ENCODE results near the gene POLR3GL. TPM values are rescaled to one million over a fixed set of nuclear protein-coding genes. Genes with fewer than 3 reads are reported as not detected.

The POLR3GL gene
- total RNA-seq, 1 experiment from 2014 or later, result 21.0 TPM

DNA sequence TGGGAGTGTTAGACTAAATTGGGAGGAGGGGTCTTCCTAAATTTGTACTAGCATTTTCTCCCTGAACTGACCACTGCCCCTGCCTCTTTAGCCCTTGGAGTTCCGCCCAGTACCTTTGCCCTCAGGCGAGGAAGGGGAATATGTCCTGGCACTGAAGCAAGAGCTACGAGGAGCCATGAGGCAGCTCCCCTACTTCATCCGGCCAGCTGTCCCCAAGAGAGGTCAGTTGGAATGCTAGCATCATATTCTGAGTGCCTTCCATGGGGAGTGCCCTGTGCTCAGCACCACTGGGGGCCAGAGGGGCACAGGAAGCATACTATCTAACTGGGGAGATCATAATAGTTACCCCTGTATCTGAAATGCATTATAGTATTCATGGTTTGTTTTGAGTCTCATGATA lies 10.7 kb downstream of the POLR3GL start:
- DNase-seq (ENCODE audit: low spot score), result no peak

- no peak for DNase-seq (ENCODE audit: low spot score)
Observed at GRCh38 chr1:145977016-145977415, 12.5 kb downstream of the POLR3GL start.

GRCh38 chr1:145977486-145978470 lies 13.3 kb downstream of the POLR3GL start:
- DNase-seq (ENCODE audit: low spot score), result peak; percentile 86

- DNase-seq (ENCODE audit: low spot score), result no peak
Observed at GRCh38 chr1:145978471-145978853, 14.0 kb downstream of the POLR3GL start.

DNA sequence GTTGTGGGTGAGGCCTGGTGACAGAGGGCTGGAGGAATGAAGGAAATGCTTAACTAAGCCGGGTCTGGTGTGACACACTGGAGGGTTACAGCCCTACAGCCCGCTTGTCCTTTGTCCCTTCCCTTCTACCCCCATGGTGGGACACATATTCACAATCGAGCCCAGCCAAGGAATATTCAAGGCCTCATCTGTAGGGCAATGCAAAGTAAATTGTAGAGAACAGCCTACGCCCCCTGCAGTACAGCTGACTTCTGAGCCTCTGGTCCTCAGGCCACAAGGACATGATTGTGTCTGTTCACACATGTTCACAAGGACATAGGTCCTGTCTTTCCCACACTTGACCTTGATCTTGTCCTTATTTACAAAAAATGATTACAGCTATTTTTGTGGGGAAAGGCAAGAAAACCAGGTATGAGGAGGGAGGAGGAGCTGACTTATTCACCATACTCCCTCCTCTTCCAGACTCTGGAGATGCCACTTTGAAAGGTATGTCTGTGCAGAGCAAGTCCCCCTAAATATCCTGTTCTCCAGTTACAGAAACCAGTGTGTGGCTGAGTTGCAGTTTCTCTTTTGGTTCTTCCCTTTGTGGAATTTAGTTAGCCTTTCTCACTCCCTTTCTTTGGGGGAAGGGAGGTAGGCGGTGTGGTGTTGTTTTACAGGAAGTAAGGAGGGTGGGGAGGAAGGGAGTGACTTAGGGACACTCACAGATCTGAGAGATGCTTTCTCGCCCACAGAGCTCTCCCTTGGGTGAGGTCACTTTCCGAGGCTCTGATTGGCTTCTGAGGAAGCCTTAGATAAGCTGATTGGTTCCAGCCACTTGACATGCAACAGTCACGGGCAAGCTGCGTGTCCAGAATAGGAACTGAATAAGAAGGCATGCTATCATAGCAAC lies 14.6 kb downstream of the POLR3GL start:
- DNase-seq (ENCODE audit: low spot score), result peak; percentile 100

DNA sequence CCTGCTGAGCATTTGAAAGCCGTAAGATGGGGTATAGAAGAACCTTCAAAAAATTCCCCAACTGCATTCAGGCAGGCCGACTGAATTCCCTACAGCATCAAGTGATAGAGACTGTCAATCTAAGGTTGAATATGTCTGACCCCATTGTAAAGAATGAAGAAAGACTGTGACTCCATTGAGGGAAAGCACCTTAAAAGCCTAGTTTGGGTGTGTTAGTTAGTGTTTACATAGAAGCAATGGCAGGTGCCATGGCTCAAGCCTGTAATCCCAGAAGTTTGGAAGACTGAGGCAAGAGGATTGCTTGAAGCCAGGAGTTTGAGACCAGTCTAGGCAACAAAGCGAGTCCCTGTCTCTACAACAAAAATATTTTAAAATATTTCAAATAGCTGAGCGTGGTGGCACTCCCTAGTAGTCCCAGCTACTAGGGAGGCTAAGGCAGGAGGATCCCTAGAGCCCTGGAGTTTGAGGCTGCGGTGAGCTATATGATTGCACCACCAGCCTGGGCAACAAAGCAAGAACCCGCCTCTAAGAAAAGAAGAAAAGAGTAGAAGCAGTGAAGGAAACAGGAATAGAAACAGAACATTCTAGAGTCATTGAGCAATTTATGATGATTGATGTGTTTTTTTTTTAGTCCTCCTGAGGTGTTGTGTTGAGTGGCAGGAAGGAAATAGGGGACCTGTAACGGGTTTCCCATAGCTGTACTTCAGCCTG lies 15.4 kb downstream of the POLR3GL start:
- peak; percentile 32 for DNase-seq (ENCODE audit: low spot score)

DNA sequence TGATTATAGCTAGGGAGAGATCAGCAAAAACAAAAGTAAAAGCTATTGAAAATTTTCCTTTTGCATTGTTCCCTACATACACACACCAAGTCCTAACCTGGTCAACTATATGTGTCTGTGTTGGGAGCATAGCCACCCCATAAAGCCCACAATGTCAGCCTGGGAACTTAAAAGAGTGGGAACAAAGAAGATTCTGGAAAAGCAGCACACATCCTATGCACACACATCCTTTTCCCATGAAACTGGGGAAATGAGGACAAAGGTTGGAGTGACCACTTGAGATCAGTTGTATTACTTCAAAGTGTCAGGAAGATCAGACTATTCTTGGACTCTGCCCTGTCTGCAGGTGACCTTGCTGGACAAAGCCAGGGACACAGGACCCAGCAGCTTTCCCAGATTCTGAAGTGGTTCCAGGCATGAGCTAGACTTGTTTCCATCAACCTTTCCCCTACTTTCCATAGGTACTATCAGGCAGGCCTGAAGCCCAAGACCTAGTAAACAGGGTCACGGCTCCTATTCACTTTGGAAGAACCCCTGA lies 16.0 kb downstream of the POLR3GL start:
- no peak for DNase-seq (ENCODE audit: low spot score)

- DNase-seq (ENCODE audit: low spot score), result no peak
Observed at GRCh38 chr1:145982010-145982723, 17.7 kb downstream of the POLR3GL start.

GRCh38 chr1:145983206-145983675 lies 18.8 kb downstream of the POLR3GL start:
- DNase-seq (ENCODE audit: low spot score), result no peak

DNA sequence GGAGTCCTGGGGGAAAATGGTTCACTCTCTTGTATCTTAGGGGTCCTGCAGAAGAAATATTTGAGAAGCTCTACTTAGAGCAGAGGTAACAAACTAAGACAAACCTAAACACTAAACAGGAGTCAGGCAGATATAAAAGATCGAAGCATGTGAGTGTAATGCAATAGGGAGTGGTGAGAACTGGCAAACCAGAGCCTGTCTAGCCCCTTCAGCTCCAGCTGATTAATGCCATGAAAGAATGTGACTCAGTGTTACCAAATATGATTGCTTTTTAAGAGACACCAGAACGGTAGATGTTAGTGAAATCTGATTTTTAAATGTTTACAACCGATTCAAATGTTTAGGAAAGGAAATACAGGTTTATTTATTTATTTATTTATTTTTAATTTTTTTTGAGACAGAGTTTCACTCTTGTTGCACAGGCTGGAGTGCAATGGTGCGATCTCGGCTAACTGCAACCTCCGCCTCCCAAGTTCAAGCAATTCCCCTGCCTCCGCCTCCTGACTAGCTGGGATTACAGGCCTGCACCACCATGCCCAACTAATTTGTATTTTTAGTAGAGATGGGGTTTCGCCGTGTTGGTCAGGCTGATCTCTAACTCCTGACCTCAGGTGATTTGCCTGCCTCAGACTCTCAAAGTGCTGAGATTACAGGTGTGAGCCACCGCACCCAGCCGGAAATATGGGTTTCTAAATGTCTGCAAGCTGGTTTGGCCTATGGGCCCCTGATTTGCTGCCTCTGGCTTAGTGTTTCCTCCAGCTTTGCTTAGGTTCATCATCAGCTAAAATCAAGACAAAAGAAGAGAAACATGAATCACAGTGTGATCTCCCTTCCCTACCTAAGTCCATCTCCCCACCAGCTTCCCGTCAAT lies 19.7 kb downstream of the POLR3GL start:
- no peak for DNase-seq (ENCODE audit: low spot score)

- DNase-seq (ENCODE audit: low spot score), result no peak
Observed at GRCh38 chr1:145985129-145985501, 20.6 kb downstream of the POLR3GL start.

- peak; percentile 63 for DNase-seq (ENCODE audit: low spot score)
Observed at GRCh38 chr1:145985502-145986439, 21.3 kb downstream of the POLR3GL start.

GRCh38 chr1:145986551-145986950 lies 22.1 kb downstream of the POLR3GL start:
- no peak for DNase-seq (ENCODE audit: low spot score)

DNA sequence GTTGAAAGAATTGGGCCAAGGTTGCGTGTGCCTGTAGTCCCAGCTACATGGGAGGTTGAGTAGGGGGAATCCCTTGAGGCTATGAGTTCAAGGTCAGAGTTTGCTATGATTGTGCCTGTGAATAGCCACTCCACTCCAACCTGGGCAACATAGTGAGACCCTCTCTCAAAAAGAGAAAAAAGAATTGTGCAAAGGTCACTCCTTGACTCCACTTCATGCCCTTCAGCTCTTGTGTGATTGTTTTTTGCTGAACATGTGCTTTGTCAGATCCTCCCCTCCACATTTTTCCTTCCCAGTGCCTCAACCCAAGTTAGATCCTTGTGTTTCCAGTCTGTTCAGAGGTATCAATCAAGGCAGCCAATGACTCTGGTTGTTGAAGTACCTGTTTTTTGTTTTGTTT lies 23.4 kb downstream of the POLR3GL start:
- DNase-seq (ENCODE audit: low spot score), result no peak

DNA sequence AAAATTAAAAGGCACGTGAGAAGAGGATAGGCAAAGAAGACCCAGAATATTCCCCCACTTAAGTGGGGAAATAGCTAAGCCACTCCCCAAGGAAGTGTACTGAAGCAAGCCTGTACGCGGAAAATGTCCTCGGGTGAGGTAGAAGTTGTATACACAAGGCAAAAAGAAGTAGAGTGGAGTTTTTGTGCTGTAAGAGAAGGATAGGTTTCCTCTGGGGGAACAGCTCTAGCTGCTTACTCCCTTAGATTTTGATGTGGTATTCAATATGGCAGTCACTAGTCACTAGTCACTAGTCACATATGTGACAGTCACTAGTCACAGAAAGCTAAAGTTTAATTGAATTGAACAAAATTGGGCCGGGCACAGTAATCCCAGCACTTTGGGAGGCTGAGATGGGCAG lies 24.3 kb downstream of the POLR3GL start:
- DNase-seq (ENCODE audit: low spot score), result no peak

DNA sequence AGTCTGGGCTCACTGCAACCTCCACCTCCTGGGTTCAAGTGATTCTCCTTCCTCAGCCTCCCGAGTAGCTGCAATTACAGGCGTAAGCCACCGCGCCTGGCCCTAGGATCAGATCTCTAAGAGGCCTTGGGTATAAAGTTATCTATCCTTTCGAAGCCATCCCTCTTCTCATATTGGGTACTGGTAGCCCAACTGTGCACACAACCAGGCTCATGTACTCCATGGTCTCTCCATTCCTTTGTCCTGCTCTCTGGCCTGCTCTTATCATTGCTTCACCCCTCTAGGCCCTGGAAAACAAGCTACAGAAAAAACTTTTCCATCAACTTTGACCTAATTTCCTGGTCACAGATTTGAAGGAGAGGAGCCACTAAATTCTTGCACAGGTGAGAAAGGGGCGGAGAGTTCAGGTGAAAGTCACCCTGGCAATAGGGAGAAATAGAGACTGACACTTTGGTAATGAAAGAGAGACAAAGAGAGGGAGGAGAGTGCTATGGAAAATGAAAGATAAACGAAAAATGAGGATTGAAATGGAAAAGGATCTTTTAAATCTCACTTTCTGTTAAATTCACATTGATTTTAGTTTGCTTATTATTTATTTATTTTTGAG lies 25.9 kb downstream of the POLR3GL start:
- no peak for DNase-seq (ENCODE audit: low spot score)

DNA sequence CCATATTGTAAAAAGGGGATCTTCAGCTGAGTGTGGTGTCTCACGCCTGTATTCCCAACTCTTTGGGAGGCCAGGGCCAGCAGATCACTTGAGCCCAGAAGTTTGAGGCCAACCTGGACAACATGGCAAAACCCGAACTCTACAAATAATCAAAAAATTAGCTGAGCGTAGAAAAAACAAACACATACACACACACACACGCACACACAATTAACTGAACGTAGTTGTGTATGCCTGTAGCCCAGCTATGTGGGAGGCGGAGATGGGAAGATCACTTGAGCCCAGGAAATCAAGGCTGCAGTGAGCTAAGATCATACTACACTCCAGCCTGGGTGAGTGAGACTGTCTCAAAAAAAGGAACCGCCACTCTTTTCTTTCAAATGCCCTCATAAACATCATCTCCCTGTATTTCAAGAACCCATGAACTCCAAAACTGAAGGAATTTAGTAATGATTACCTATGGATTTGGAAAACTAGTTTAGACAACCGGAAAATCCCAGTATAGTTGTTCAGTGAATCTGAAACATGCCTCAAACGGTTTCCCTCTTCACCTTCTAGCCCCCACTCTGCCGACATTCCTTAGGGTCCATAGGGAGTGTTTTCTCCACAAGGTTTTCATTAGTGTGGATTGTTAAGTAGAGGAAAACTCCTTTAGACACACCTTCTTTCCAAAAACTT lies 27.4 kb downstream of the POLR3GL start:
- DNase-seq (ENCODE audit: low spot score), result no peak

GRCh38 chr1:145992502-145992936 lies 28.0 kb downstream of the POLR3GL start:
- DNase-seq (ENCODE audit: low spot score), result no peak
